ENCODE measurements around the gene CAPN8.
A peak's percentile ranks its signal among the peaks of the same experiment; 100 is the strongest.

- TF ChIP-seq, protein P1, sequence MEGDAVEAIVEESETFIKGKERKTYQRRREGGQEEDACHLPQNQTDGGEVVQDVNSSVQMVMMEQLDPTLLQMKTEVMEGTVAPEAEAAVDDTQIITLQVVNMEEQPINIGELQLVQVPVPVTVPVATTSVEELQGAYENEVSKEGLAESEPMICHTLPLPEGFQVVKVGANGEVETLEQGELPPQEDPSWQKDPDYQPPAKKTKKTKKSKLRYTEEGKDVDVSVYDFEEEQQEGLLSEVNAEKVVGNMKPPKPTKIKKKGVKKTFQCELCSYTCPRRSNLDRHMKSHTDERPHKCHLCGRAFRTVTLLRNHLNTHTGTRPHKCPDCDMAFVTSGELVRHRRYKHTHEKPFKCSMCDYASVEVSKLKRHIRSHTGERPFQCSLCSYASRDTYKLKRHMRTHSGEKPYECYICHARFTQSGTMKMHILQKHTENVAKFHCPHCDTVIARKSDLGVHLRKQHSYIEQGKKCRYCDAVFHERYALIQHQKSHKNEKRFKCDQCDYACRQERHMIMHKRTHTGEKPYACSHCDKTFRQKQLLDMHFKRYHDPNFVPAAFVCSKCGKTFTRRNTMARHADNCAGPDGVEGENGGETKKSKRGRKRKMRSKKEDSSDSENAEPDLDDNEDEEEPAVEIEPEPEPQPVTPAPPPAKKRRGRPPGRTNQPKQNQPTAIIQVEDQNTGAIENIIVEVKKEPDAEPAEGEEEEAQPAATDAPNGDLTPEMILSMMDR (optimal IDR thresholded peaks at IDR 0.05 in 1 of 3, IDR thresholded peaks at IDR 0.05 in 1 of 3, conservative IDR thresholded peaks at IDR 0.05 in 1 of 3; ENCODE audit: extremely low read depth in 1 of 3, insufficient read depth in 2 of 3, low read length in 3 of 3), result peak; percentile 86 to 93 (median 88)
- TF ChIP-seq EZH2 (IDR thresholded peaks at IDR 0.05; ENCODE audit: low read length), result no peak
Measured at GRCh38 chr1:223531742-223532341, 133.7 kb downstream of the CAPN8 start.
